Astrocyte (in vitro differentiated cells and primary cell): ENCODE data around the gene SMTN.

Experiments used
- CTCF ChIP-seq: IDR thresholded peaks from 2 replicates; pipeline ENCODE4 v1.5.1; 2011; ENCODE audit warnings: low read depth, mild to moderate bottlenecking, inconsistent platforms, low read length, moderate library complexity; ENCODE audit not compliant: insufficient read depth
- EZH2 ChIP-seq: IDR thresholded peaks from 2 replicates; pipeline ENCODE4 v1.6.1; 2012; ENCODE audit warnings: mild to moderate bottlenecking, low read length, inconsistent platforms; ENCODE audit not compliant: insufficient read depth

DNA sequence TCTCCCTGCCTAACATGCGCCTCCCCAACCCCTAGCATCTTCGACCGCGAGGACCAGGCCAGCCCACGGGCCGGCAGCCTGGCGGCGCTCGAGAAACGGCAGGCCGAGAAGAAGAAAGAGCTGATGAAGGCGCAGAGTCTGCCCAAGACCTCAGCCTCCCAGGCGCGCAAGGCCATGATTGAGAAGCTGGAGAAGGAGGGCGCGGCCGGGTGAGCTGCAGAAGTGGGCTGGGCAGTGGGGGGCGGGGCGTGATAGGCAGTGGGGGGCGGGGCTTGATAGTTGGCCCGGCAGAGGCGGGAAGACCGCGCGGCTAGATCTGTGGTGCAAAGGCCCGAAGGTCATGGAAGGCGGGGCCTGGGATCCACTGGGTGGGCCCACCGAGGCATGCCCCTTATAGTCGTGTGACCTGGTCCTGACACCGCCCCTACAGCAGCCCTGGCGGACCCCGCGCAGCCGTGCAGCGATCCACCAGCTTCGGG is 17.6 kb downstream of the SMTN start:
- no peak for TF ChIP-seq CTCF
- no peak for TF ChIP-seq EZH2
